C4-2B (cell line): ENCODE data around the gene CATSPERD.
"Not testable (repeated sequence)": the region's sequence is repeated elsewhere in the genome, so short reads cannot be mapped to it uniquely, and the experiment has no call there.

Source experiments
- CTCF ChIP-seq: fragments of 450-650 bp; conservative IDR thresholded peaks from 2 replicates; pipeline ENCODE4 v1.5.1; 2017; ENCODE audit warnings: mild to moderate bottlenecking
- ZFX ChIP-seq: fragments of 450-650 bp; IDR thresholded peaks from 2 replicates; pipeline ENCODE4 v1.6.1; 2017

GRCh38 chr19:5744999-5745398 is 24.6 kb downstream of the CATSPERD start:
- not testable (repeated sequence) for TF ChIP-seq CTCF, ZFX
